ENCODE measurements around the gene PYCR2. TPM values are rescaled to one million over a fixed set of nuclear protein-coding genes. Genes with fewer than 3 reads are reported as not detected.

Gene PYCR2
- total RNA-seq, 1 donor from 2014 or later, result 54.8 TPM

DNA sequence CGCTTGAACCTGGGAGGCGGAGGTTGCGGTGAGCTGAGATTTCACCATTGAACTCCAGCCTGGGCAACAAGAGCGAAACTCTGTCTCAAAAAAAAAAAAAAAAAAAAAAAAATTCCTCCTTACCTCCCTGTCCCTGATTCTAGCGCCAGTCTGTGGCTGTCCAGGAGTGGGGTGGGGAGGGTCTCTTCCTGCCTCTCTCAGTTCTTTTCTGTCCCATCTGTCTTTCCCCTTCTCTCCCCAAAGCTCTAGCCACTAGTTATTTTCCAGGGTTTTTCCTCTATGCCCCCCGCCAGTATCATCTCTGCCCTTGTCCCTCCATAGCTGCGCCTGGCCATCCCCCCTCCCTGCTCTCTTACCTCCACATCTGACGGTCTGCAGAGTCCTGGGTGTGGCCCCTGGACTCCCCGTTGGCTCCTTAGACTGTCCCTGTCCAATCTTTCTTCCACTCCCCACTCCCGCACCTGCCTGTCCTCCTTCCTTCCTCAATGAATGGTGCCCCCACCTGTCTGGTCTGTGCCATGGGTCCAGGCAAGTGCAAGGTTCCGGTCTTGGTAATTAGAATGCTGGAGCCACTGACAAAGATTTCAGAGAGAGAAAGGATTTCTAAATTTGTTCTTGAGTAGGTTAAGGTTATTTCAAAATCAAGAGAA, 40.3 kb downstream of the PYCR2 start:
- H3K36me3 Mint-ChIP-seq (ENCODE audit: insufficient read depth), result peaks cover 4% of the 10 kb centered on the region
- TF ChIP-seq, protein P1, sequence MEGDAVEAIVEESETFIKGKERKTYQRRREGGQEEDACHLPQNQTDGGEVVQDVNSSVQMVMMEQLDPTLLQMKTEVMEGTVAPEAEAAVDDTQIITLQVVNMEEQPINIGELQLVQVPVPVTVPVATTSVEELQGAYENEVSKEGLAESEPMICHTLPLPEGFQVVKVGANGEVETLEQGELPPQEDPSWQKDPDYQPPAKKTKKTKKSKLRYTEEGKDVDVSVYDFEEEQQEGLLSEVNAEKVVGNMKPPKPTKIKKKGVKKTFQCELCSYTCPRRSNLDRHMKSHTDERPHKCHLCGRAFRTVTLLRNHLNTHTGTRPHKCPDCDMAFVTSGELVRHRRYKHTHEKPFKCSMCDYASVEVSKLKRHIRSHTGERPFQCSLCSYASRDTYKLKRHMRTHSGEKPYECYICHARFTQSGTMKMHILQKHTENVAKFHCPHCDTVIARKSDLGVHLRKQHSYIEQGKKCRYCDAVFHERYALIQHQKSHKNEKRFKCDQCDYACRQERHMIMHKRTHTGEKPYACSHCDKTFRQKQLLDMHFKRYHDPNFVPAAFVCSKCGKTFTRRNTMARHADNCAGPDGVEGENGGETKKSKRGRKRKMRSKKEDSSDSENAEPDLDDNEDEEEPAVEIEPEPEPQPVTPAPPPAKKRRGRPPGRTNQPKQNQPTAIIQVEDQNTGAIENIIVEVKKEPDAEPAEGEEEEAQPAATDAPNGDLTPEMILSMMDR (IDR thresholded peaks at IDR 0.05; ENCODE audit: unreplicated experiment), result no peak
- peak overlapping the region; percentile 88 for H3K4me3 Mint-ChIP-seq (ENCODE audit: low read depth)
- no peak for DNase-seq (ENCODE audit: low spot score, unreplicated experiment)
- H3K27me3 Mint-ChIP-seq, result no peaks in the 10 kb centered on the region
- H3K27ac Mint-ChIP-seq, result peak overlapping the region; percentile 94
- H3K9me3 Mint-ChIP-seq (ENCODE audit: low read depth), result no peaks in the 10 kb centered on the region
- H3K4me1 Mint-ChIP-seq (ENCODE audit: low read depth), result peaks cover 35% of the 10 kb centered on the region

- peaks cover 6% of the 10 kb centered on the region for H3K36me3 Mint-ChIP-seq (ENCODE audit: insufficient read depth)
- H3K27ac Mint-ChIP-seq, result peak overlapping the region; percentile 98
Observed at GRCh38 chr1:225882694-225883615, 41.1 kb downstream of the PYCR2 start.

GRCh38 chr1:225881959-225882693, 41.9 kb downstream of the PYCR2 start, which contains the start of gene TMEM63A:
Gene TMEM63A, minus strand, starts transcription at chr1:225882380. Its CDS starts 4,800 bp downstream, at chr1:225877580.
- peaks cover 42% of the 10 kb centered on the region for H3K4me1 Mint-ChIP-seq (ENCODE audit: low read depth)
- H3K27me3 Mint-ChIP-seq, result no peaks in the 10 kb centered on the region

More at GRCh38 chr1:225882694-225883615, 41.1 kb downstream of the PYCR2 start:
- Mint-ChIP-seq H3K4me1 (ENCODE audit: low read depth) (peaks cover 36% of the 10 kb centered on the region), H3K4me3 (ENCODE audit: low read depth) (peak overlapping the region; percentile 88), H3K9me3 (ENCODE audit: low read depth) (no peaks in the 10 kb centered on the region), H3K27me3 (no peaks in the 10 kb centered on the region)
- TF ChIP-seq, protein P1 (IDR thresholded peaks at IDR 0.05; ENCODE audit: unreplicated experiment), result no peak
- DNase-seq (ENCODE audit: low spot score, unreplicated experiment), result peak; percentile 37

DNA sequence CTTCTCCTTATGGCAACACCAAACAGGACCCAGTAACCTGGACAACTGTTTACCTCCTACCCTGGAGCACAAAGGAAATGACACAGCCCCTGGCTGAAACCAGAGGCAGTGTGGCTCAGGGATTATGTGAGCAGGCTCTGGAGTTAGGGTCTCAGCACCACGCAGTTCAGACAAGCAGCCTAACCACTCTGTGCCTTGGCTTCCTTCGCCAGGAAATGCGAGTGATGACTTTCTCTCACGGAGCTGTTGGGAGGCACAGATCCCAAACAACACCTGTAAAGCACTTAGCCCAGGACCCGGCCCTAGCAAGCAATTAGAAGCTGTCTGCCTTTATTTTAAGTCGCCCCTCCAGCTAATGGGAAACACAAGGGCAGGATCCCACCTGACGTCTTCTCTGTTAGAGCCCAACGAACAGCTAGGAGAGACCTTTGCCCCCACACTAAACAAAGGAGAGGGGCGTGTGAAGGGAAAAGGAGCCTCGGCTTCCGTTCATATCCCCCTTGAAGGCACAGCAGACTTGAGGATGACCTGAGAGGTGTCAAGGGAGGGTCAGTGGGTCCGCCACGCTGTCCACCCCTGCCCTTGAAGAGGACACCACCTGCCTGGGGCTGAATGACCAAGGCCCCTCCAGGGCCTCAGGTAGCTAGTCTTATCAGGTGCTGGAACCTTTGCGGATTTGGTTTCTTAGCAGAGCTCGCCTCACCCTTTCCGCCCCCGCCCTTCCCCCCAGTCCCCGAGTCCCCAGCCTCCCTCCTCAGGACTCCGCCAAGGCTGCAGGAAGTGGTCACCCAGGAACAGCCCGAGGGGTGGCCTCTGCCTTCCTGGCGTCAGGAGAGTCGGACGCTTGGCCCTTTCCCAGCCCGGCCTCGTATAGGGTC, 42.7 kb downstream of the PYCR2 start:
- H3K27me3 Mint-ChIP-seq, result no peaks in the 10 kb centered on the region
- H3K36me3 Mint-ChIP-seq (ENCODE audit: insufficient read depth), result peaks cover 10% of the 10 kb centered on the region
- H3K4me3 Mint-ChIP-seq (ENCODE audit: low read depth), result peak overlapping the region; percentile 88
- H3K27ac Mint-ChIP-seq, result peak overlapping the region; percentile 98
- no peaks in the 10 kb centered on the region for H3K9me3 Mint-ChIP-seq (ENCODE audit: low read depth)
- DNase-seq (ENCODE audit: low spot score, unreplicated experiment), result no peak
- H3K4me1 Mint-ChIP-seq (ENCODE audit: low read depth), result peaks cover 40% of the 10 kb centered on the region
- TF ChIP-seq, protein P1 (IDR thresholded peaks at IDR 0.05; ENCODE audit: unreplicated experiment), result no peak

More at GRCh38 chr1:225881959-225882693, 41.9 kb downstream of the PYCR2 start, which contains the start of gene TMEM63A:
- H3K4me3 Mint-ChIP-seq (ENCODE audit: low read depth), result peak within 1 kb of the TSS; percentile 88
- peak within 1 kb of the TSS; percentile 98 for H3K27ac Mint-ChIP-seq
- TF ChIP-seq, protein P1 (IDR thresholded peaks at IDR 0.05; ENCODE audit: unreplicated experiment), result peak; percentile 43
- peaks cover 11% of the 10 kb centered on the region for H3K36me3 Mint-ChIP-seq (ENCODE audit: insufficient read depth)
- DNase-seq (ENCODE audit: low spot score, unreplicated experiment), result peak; percentile 90
- H3K9me3 Mint-ChIP-seq (ENCODE audit: low read depth), result no peaks in the 10 kb centered on the region

Data from progenitor cell of endocrine pancreas (in vitro differentiated cells).